B cell (primary cell): ENCODE results near the gene P4HA2. TPM values are rescaled to one million over a fixed set of nuclear protein-coding genes. Genes with fewer than 3 reads are reported as not detected.

Experiments used
- ATAC-seq: fragments of 200-7000 bp; cut with Tn5 transposase; one replicate; pipeline ENCODE4 v1.10.0; 2021; ENCODE audit warnings: low read depth, mild to moderate bottlenecking, moderate number of reproducible peaks, moderate library complexity
- CTCF ChIA-PET: fragments of 350-600 bp; sonication (Branson Sonifier 250); formaldehyde crosslinking; loops from one replicate; lab custom pipeline; 2021; ENCODE audit warnings: antibody characterized with exemption, inconsistent platforms; lab: Charles Lee
- POLR2A ChIA-PET: fragments of 350-600 bp; sonication (Branson Sonifier 250); formaldehyde crosslinking; loops from one replicate; lab custom pipeline; 2021; ENCODE audit warnings: antibody characterized with exemption; lab: Charles Lee
- DNase-seq: peaks from one replicate; pipeline ENCODE4 v3.0.0; 2013
- H2AFZ ChIP-seq: 2 replicates; pipeline ENCODE4 v1.6.1; 2012; ENCODE audit warnings: mild to moderate bottlenecking, low read depth, low read length; ENCODE audit not compliant: insufficient read depth, poor library complexity, severe bottlenecking
- H3K27ac ChIP-seq, 2 donors: 1 replicate in 1 of 2; 2 replicates in 1 of 2; pipeline ENCODE4 v1.5.1; 2012 to 2013; ENCODE audit warnings: low read length in 2 of 2, mild to moderate bottlenecking in 2 of 2, moderate library complexity in 1 of 2
- H3K27me3 ChIP-seq, 4 experiments: fragments of 200-600 bp in 1 of 4; sonication (generic) in 1 of 4; replicated peaks in 1 of 4; 1 replicate in 2 of 4; 2 replicates in 2 of 4; pipeline versions ENCODE4 v1.6.1 to v1.7.0; 2013 to 2016; ENCODE audit warnings: low read length in 3 of 4, mild to moderate bottlenecking in 2 of 4, mixed read lengths in 1 of 4, moderate library complexity in 1 of 4; ENCODE audit not compliant: insufficient read depth in 4 of 4, control insufficient read depth in 3 of 4; ENCODE audit errors: control extremely low read depth in 1 of 4
- H3K36me3 ChIP-seq, 2 experiments: replicated peaks in 1 of 2; 1 replicate in 1 of 2; 2 replicates in 1 of 2; pipeline versions ENCODE4 v1.6.1 to v1.7.1; 2013; ENCODE audit warnings: low read length in 1 of 2; ENCODE audit not compliant: insufficient read depth in 2 of 2, control insufficient read depth in 1 of 2; ENCODE audit errors: control extremely low read depth in 1 of 2, extremely low read depth in 1 of 2
- H3K4me1 ChIP-seq, 2 donors: fragments of 200-600 bp in 1 of 2; sonication (generic) in 1 of 2; 1 replicate in 1 of 2; 2 replicates in 1 of 2; pipeline versions ENCODE4 v1.5.1 to v1.6.1; 2013 to 2017; ENCODE audit warnings: low read length in 2 of 2; ENCODE audit not compliant: control insufficient read depth in 2 of 2, insufficient read depth in 2 of 2
- H3K4me2 ChIP-seq: replicated peaks from 2 replicates; pipeline ENCODE3; 2012; ENCODE audit warnings: mild to moderate bottlenecking, low read depth, low read length; ENCODE audit not compliant: poor library complexity, severe bottlenecking
- H3K4me3 ChIP-seq, 5 experiments: fragments of 200-600 bp in 1 of 5; sonication (generic) in 1 of 5; 1 replicate in 3 of 5; 2 replicates in 2 of 5; pipeline versions ENCODE4 v1.5.1 to v1.7.0; 2011 to 2016; ENCODE audit warnings: low read length in 4 of 5, mild to moderate bottlenecking in 4 of 5, low read depth in 2 of 5, control low read depth in 1 of 5, moderate library complexity in 1 of 5; ENCODE audit not compliant: insufficient read depth in 1 of 5; ENCODE audit errors: control extremely low read depth in 1 of 5, extremely low read depth in 1 of 5
- H3K79me2 ChIP-seq: fragments of 200-600 bp; sonication (generic); one replicate; pipeline ENCODE4 v1.6.0; 2016; ENCODE audit warnings: low read length; ENCODE audit not compliant: control insufficient read depth, insufficient read depth
- H3K9ac ChIP-seq: fragments of 200-600 bp; sonication (generic); 2 replicates; pipeline ENCODE4 v1.6.1; 2017; ENCODE audit warnings: mild to moderate bottlenecking, low read length, moderate library complexity
- H3K9me3 ChIP-seq, 3 donors: one replicate each; pipeline versions ENCODE4 v1.6.1 to v1.7.1; 2013; ENCODE audit warnings: low read length in 2 of 3; ENCODE audit not compliant: control insufficient read depth in 2 of 3, insufficient read depth in 1 of 3; ENCODE audit errors: control extremely low read depth in 1 of 3
- H4K20me1 ChIP-seq: 2 replicates; pipeline ENCODE4 v1.6.0; 2012; ENCODE audit warnings: mild to moderate bottlenecking, low read length; ENCODE audit not compliant: insufficient read depth, control insufficient read depth, poor library complexity, severe bottlenecking
- H3K27ac Mint-ChIP-seq: one replicate; pipeline ENCODE4 v1.8.0; 2021; ENCODE audit warnings: mixed read lengths
- H3K27me3 Mint-ChIP-seq: one replicate; pipeline ENCODE4 v1.8.0; 2021; ENCODE audit warnings: mixed read lengths
- H3K4me1 Mint-ChIP-seq: one replicate; pipeline ENCODE4 v1.8.0; 2021; ENCODE audit warnings: mixed read lengths
- H3K4me3 Mint-ChIP-seq: one replicate; pipeline ENCODE4 v1.8.0; 2021; ENCODE audit warnings: mixed read lengths
- H3K9me3 Mint-ChIP-seq: one replicate; pipeline ENCODE4 v1.8.0; 2022; ENCODE audit warnings: mixed read lengths; ENCODE audit not compliant: insufficient read depth
- CTCF ChIP-seq: fragments of 200-600 bp; IDR thresholded peaks from one replicate; pipeline ENCODE4 v1.8.0; 2022; ENCODE audit warnings: antibody characterized with exemption, mild to moderate bottlenecking
- EZH2 ChIP-seq: IDR thresholded peaks from 2 replicates; pipeline ENCODE4 v1.6.1; 2012; ENCODE audit warnings: borderline replicate concordance, low read depth, mild to moderate bottlenecking, moderate library complexity, low read length; ENCODE audit not compliant: insufficient read depth, poor library complexity, severe bottlenecking
- WGBS: methylation state at CpG from one replicate; pipeline ENCODE4 v1.1.5; 2013; ENCODE audit warnings: missing lambda C conversion rate; ENCODE audit not compliant: insufficient coverage; 5-methylcytosine and 5-hydroxymethylcytosine counted together
- intact Hi-C: fragments of 100-400 bp; cut with micrococcal nuclease; formaldehyde crosslinking; loops from one replicate; pipeline ENCODE4 v1.10.0; 2022
- polyA plus RNA-seq: library from polyadenylated mRNA; depleted of rRNA; stranded (reverse); fragments of >200 nt; gene quantifications from 2 replicates; pipeline ENCODE4 v1.2.3, GENCODE V29; 2012
- total RNA-seq, 2 donors: library from RNA; stranded (reverse); fragments of 120-200 nt in 1 of 2; gene quantifications; 1 replicate in 1 of 2; 2 replicates in 1 of 2; pipeline versions ENCODE4 v1.2.3 to v1.2.4, GENCODE V29; 2013 to 2022

Gene P4HA2
- total and polyA plus RNA-seq, 2 donors (not counting 1 experiment from before 2014, with no cell fraction given) = 0.09 to 0.25 TPM

- H3K4me3 ChIP-seq = no peak overlapping the region
- Mint-ChIP-seq H3K4me1 (peaks cover 12% of the 10 kb centered on the region), H3K9me3 (no peaks in the 10 kb centered on the region), H3K27me3 (peaks cover 18% of the 10 kb centered on the region), H3K27ac (no peak overlapping the region), H3K4me3 (peak overlapping the region; percentile 59)
- H3K9me3 ChIP-seq = peaks cover 0 to 8% (median 0%) of the 10 kb centered on the region in 3 donors
- 57% methylated on average over 30 of the region's 37 CpGs for WGBS
- H2AFZ ChIP-seq = no peak overlapping the region
- H3K4me2 ChIP-seq = peak overlapping the region; percentile 3
- no peaks in the 10 kb centered on the region for H3K79me2 ChIP-seq
- no peak overlapping the region for H3K27ac ChIP-seq
- ChIA-PET POLR2A (interaction anchor here (0.6 kb wide), 2 partner anchors 210 to 229 kb away, joined by 3 to 5 read pairs; no protein-coding TSS in a partner anchor), CTCF (interaction anchor here (0.8 to 2.5 kb wide), 15 partner anchors 8 to 611 kb away, joined by 3 to 14 read pairs (median 4); partner anchors contain the start of genes SLC22A4 and SLC22A5)
- DNase-seq (peak; percentile 71), ATAC-seq (peak; percentile 49)
- peak; percentile 85 for TF ChIP-seq CTCF
- no peak for TF ChIP-seq EZH2
- H3K9ac ChIP-seq = no peak overlapping the region
- H4K20me1 ChIP-seq = no peaks in the 10 kb centered on the region
- intact Hi-C loops = no loop called here
- H3K27me3 ChIP-seq = peaks cover 0 to 23% (median 3%) of the 10 kb centered on the region in 4 experiments
- no peaks in the 10 kb centered on the region for H3K36me3 ChIP-seq
- H3K4me1 ChIP-seq = peaks cover 10 to 12% of the 10 kb centered on the region in 2 donors
Observed at GRCh38 chr5:132272311-132273210, 44.9 kb upstream of the P4HA2 start.
